Fibroblast of skin of right quadriceps (primary cell): ENCODE measurements around the gene SAMHD1.

Experiments used
- DNase-seq: peaks from one replicate; pipeline ENCODE4 v3.0.0-alpha.2; 2013

Gene SAMHD1

DNA sequence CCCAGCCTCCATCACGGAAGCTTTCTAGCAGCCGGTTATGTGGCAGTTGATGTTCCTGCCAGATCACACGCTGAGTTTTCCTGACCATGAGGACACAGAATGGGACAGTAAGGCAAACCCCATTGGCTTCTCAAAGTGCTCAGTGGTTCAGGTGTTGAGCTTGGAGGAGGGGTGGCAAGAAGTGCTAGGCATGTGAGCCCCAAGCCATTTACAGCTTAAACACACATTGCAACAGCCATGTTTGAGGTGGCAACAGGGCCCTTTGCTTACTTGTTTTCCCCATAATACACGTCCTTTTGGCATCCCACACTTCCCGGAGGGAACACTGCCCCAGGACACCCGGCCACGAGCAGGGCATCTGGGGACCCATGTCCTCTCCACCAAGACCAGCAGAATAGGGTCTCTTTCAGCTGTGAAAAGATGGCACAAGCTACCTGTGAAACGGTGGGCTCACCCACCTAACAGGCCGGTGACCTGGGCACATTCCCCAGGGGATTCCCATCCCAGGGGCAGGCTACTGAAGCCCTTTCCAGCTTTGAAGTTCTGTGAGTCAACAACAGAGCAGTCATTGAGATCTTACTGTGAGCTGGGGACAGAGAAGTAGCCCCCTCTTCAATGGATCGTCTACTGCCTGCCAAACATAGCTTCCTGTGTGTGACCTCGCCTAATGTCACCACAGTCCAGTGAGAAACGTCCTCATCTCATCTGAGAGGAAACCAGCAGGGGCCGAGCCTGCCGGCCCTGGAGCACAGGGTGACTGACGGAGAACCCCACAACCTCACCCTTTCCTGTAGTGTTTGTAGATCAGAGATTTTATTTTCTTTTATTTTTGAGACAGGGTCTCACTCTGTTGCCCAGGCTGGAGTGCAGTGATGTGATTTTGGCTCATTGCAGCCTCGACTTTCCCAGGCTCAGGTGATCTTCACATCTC lies 79.6 kb downstream of the SAMHD1 start:
- DNase-seq, result no peak

DNA sequence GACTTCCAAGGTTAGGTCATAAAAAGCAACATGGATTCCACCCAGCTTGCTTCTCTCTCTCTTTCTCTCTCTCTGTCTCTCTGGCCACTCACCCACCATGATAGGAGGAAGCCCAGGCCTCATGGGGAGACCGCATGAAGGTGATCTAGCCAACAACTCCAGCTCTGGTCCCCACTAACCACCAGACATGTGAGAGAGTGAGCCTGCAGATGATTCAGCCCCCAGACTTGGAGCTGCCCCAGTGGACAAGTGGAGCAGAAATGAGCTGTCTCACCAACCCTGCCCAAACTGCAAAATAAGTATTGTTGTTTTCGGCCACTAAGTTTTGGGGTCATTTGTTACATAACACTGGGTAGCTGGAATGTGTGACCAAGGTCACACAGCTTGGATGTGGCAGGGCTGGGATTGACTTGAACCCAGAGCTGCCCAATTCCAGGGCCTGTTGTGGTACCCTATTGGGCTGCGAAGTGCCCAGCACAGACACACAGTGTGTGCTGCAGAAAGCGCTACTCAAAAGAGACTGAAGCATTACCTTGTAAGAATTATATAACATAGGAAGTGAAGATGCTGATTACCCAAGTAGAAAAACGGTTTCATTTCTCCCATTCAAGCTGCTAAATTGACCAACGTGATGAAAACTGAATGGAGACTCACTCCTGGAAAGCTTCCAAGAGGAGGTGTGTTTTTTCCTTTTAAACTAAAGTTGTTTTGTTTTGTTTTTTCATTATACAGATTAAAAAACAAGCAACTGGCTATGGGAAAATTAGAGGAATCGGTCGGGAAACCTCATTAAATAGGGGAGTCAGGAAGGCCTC lies 84.6 kb downstream of the SAMHD1 start:
- no peak for DNase-seq

DNA sequence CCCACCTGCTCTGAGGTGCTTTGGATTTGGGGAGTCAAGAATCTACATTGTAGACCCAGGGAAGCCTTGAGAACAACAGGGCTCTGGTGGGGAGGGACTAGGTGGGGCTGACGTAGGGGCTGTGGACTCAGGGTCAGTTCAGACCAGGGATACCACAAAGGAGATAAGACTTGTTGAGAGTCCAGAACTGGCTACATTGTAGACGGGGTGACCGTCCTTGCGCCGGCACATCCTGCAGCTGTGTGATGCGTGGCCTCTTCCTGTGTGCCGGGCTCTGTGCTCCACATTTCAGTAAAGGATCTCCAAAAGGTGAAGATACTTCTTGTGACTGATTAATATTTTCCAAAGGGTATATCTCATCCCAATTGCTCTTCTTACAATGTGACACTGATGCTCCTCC lies 85.3 kb downstream of the SAMHD1 start:
- DNase-seq, result no peak

DNA sequence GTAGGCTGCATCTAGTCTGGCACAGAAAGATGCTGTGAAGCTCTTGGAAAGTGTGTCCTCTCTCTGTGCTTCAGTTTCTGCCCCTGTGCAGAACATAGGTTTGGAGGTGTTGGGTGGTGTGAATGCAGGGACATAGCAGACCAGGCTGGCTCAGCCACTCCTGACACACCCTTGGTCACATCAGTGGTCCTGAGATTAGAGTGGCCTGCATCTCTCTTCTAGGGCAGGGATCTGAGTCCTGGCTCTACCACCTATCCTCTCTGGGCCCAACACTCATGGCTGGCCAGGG lies 85.7 kb downstream of the SAMHD1 start:
- DNase-seq, result no peak

DNA sequence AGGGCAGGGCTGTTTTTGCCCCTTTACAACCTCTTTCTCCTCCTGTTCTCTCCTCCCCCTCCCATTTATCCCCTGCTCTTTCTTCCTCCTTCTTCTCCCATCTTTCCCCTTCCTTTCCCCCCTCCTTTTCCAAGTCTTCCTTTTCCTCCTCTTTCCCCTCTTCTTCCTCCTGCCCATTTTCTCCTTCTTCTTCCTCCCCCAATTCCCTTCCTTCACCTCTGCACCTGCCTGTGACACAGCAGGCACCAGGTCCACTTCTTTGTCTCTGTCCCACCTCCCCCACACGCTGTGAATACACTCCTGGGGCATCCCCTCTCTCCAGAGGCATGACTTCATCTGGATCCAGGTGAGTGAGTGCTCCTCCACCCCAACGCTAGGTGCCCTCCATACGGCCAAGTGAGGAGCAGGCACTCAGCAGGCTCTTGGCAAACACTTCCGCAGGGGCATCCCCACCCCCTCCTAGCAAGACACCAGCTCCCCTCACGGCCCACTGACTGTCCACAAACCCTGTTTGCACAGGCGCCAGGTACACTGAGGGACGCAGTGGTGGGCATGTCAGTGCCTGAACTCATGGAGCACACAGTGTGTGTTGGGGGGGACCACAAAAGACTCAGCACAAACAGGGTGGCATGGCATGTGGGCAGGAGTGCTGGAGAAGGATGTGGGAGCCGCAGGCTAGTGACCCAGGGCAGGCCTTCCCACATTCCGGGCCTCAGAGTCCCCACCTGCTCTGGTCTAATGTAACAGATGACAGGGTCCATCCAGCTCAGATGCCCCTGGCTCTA lies 86.2 kb downstream of the SAMHD1 start:
- DNase-seq, result no peak

DNA sequence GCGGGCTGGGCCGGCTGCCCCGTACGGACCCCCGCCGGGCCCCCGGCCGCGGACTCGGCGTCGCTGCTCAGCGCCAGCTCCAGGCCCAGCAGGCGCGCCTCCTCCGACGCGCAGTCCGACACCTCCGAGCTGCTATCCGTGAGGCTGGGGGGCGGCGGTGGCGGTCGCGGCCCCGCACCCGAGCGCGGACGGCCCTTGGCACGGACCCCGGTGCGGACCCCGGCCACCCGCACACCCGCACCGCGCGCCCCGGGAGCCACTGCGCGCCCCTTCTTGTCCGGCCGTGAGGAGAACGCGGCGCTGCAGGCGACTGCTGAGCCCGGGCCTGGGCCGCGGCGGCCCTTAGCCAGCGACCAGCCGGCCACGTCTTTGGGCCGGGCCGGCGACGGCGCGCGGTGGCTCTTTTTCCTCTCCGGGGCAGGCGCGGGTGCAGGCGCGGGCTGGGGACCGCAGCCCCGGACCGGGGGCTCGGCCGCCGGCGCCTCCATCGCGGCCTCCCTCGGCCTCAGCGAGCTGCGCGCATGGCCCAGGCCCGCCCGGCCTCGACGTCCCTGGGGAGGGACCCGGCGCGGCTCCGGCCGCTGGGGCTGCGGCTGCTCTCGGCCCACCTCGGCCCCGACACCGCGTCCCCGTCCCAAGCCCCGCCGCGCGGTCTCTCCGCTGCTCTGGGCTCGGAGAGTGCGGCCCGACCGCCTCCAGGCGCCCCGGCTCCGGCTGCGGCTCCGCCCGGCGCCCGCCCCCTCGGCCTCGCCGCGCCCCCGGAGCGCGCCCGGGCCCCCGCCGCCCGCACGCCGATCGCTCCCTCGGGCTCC lies 88.4 kb downstream of the SAMHD1 start:
- DNase-seq, result no peak

DNA sequence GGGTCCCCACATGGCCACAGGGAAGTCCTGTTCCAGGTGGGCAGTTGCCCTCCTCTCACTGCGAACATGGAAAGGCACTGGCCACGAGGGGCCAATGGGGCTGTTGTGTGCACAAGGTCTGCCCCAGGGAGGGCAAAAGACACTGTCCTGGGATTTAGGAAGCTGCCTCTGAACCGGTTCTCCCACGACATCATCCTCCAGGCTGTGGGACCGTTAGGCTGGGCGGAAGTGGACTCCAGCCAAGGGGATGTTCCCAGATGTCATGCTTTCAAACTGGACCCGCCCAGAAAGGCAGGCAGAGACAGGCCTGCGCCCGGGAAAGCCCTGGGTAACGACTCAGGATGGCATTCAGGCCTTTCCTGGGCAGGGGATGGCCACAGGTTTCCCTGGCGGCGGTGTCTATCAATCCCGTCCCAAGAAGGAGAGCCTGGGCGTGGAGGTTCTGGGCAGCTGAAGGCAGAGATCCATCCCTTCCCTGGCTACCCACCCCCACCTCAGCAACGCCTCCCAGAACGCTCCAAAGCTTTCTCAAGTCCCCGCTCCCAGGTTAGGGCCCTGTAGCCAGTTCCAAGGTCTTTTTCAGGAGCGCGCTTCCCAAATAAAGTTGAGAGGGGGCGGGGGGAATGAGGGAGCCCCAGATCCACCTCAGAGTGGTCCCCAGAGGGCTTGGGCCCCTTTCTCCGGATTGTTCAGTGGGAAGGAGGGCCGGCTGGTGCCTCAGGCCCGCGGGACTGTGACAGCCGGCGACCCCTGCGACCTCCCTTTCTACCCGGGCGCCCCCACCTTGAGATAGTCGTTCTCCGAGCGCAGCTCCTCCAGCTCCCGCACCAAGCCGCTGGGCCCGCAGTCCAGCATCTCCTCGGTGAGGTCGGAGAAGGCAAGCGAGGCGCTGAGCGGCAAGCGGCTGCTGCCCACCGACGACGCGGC lies 89.4 kb downstream of the SAMHD1 start:
- DNase-seq, result peak; percentile 83

DNA sequence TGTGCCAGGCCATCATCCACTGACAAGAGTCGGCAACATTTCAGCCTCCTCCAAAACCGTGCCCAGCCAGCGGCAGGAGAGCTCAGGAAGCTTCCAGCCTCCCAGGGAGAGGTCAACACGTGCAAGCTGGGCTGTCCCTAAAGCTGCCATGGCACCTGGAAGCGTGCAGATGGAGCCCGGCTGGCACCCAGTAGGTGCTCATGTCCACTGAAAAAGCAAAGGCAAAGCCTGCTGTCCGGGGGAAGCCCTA lies 90.0 kb downstream of the SAMHD1 start:
- no peak for DNase-seq

DNA sequence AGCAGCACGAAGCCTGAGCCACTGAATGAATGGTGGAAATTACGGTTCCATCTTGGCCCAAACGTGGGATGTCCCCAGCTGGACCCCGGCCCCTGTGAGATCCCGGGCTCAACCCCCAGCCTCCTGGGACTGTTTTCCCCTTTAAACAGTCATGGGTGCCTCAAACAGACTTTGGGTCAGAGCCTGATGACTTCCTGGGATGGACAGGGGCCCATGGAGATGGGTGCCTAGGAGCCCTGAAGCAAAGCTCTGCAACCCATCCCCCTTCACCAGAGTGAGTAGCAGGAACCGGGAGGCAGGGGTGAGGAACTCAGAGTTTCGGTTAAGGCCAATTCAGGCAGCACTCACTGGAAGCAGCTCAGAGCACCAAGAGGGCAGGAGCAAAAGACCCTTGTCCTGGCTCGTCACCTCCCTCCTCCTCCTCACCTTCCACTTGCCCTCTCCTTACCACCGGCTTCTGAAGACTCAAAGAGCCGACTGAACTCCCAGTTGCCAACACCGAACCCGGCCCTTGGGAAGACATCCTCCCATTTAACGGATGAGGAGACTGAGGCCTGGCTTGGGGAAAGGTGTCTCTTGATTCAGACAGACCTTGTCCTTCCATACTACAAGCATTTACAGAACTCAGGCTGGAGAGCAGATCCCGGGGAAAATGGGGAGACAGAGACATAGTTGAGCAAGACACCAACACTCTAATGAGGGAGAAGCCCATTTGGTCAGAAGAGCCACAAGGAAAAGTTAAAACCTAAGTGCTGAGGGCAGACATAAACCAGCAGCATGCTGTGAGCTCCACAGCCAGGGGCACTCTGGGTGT lies 90.5 kb downstream of the SAMHD1 start:
- DNase-seq, result no peak

DNA sequence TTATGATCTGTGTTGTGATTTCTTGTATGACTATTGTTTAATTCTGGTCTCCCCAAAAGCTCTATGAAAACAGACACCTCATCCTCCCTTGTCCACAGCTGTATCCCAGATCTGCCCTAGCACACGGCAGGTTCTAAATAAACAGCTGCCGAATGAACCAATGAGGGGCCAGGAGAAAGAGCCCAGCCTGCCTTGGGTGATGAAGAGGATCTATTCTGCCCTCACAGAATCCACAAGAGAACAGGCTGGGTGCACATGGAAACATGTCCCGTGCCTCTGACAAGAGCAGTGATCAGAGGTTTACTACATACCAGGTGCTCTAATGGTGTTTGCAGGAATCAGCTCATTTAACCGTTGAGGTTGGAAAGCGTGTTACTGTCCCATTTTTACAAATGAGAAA lies 91.2 kb downstream of the SAMHD1 start:
- DNase-seq, result no peak

DNA sequence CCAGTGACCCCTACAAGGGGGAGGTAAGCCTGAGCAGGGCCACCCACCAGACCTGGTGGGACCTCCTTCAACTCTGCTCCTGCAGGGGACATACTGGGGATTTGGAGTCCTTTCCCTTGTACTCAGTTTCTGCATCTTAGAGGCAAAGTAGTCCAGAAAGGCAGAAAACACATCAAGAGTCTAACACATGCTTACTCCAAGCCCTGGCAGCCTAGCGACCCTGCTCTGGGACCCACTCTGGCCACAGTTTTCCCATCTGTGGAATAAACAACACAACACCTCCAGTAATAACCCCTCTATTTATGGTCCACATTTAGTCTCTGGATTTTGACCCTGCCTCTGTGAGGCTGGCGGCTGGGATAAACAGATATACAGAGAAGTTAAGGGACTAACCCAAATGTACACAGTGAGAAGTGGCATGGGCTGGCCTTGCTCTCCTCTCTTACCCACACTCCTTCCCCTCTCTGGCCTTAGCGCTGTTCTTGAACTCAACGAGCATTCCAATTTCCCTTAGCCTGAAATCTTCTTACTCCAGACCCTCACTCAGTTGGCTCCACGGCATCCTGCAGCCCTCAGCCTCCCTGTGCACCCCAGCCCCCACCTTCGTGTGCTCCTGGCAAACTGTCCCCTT lies 91.7 kb downstream of the SAMHD1 start:
- no peak for DNase-seq

DNA sequence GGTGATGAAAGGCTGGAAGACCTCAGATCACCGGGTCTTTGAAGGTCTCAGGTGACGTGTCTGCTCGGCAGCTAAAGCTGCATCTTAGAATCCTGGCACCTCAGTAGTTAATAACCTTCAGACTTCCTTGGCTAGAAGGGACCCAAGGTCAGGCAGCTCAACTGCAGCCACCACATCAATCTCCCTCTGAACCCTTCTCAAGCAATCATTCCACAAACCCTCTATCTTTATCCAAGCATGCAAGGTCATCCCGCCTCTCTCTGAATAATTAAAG lies 92.3 kb downstream of the SAMHD1 start:
- no peak for DNase-seq

DNA sequence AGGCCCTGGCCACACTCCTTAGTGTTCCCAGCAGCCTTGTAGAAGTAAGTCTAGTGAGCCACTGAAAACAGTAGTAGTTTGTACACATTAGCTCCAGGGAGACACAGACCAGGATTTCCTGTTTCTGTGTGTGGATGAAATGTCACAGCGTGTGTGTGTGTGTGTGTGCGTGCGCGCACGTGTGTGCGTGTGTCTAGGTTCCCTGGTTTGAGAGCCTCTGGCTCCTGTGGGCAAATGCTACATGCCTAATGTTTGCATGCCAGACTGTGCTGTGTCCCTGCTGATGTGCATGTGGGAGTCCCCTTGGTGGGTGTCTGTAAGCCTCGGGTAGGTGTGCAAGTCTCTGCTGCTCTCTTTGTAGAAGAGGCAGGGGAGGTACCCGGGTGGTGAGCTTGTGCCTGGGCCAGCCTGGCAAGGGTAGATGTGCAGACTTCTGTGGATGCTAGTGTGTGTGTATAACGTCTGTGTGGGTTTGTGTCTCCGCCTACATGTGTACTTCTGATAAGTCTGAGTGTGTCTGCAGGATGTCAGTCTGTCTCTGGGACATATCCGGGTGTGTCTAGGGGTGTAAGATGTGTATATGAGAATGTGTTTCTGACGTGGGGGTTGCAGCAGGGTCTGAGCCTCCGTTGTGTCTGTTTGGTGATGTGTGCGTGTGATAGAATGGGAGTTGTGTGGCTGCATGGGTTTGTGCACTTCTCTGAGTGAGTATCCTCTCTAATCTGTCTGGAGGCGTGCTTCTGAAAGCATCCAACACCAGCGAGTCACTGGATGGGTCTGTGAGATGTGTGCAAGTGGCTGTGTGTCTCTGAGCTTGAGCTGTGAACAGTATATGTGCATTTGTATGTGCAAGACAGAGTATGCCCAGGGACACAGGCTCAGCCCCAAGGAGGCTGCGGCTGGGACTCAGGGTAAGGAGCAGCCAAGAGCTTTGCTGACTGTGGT lies 94.5 kb downstream of the SAMHD1 start:
- DNase-seq, result peak; percentile 64

DNA sequence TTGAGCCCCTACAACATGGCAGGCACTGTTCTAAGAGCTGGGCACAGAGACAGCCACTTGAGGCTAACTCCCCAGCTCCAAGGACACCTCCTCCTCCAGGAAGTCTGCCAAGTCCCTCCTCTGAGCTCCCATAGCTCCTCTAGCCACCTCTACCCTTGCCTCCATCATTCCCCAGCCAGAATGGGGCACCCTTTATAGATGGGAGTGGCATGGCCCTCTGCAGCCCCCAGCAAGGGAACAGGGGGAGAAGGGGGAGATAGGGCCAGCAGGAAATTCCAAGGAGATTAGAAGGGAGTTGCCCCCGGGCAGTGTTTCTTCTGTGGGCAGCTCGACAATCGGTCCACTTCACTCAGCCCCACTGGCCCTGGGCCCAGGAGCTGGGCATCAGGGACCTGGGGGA lies 95.3 kb downstream of the SAMHD1 start:
- no peak for DNase-seq

DNA sequence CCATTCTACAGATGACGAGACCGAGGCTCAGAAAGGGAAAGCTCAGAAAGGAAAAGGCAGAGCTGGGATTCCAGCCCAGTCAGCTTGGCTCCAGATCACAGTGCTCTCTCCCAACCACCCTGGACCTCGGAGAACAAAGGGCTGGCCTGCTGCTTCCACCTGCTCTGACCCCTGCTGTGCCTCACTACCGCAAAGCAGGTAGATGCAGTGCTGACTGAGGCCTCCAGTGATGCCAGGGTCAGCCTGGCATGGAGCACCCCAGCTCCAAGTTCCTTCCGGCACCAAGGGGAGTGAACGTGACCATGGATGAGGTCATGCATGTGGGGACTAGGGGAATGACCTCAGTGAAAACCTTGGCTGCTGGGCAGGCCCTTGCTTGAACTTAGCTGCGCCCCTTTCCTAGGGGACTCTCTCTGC lies 96.3 kb downstream of the SAMHD1 start:
- no peak for DNase-seq

DNA sequence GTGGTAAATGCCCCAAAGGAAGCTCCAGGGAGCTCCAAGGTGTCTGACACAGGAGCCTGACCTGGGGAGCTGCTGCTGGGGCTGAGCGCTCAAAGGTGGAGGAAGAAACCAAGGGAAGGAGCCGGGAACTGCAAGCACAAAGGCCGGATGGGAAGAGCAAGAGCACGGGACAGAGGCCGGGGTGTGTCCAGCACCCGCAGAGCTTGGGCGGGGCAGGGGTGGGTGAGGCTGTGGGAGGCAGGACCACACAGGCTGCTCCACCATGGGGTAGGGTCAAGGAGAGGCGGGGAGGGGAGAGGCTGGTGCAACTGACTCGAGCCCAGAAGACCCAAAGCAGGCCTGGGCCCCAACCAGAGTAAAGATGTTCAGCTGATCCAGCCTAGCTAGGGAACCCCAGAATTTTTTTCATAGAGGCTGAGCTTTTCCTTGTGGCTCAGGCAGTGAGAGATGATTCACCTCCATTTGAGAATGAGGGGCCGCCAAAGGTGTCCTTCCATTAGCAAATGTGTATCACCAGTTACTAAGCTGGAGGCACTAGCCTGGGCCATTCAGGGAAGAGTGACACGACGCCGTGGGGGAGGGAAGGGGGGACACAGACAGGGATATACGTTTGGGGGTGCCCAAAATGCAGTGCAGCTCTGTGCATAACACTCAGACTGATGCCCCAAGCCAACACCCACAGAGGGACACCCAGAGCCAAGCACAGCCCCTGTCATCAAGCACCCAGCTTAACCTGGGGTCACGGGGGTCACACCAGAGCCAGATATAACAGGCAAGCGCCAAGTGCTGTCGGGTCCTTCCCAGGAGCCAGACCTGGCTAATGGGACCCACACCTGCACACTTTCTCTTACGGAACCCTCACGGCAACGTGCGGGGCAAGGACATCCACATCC lies 96.9 kb downstream of the SAMHD1 start:
- DNase-seq, result no peak

DNA sequence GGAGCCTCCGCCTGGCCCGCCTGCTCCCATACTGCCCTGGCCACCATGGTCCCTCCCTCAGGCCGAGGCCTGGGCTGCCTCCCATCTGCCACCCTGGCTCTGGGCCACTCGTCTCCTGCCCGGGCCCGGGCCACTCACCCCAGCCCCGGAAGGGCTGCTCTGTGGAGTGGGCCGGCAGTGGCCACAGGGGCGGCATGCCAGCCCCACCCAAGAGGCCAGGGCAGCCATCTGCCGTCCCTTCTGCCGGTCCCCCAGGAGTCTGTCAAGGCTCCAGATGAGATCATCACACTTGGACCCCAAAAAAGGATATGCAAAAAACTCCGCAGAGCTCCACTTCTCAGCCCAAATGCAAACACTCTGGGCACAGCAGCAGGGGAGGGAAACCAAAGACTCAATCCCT lies 99.3 kb downstream of the SAMHD1 start:
- DNase-seq, result no peak

DNA sequence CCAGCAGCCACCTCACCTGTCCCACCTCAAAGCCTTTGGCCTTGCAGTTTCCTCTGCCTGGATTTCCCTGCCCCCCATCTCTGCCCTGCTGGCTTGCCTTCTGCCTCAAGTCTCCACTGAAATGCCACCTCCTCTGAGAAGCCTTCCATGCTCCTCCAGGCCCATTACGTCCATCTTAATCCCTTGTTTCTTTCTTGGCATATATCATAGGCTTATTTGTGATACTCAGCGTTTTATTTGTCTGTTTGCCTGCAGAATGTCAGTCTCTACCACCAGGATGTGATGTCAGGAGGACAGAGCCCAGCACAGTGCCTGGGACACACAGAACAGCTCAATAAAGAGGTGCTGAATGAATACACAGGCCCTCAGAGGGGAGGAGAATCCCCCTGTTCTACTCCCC lies 100.0 kb downstream of the SAMHD1 start:
- DNase-seq, result no peak
